Measurements from ENCODE around the gene PEX16.

PEX16 gene

GRCh38 chr11:45918331-45918941 is 759 bp upstream of the PEX16 start:
- POLR2A ChIA-PET, result interaction anchor here (2.3 kb wide), 1 partner anchor 20 kb away, joined by 6 read pairs; no protein-coding TSS in a partner anchor
- Histone ChIP-seq H3K27me3 (replicated peaks in 2 of 5; ENCODE audit: control insufficient read depth in 4 of 5, insufficient read depth in 5 of 5, low read length in 4 of 5) (peaks cover 0 to 26% (median 6%) of the 10 kb centered on the region in 5 experiments), H3K4me1 (ENCODE audit: control extremely low read depth in 1 of 4, control insufficient read depth in 4 of 4, insufficient read depth in 4 of 4, low read length in 3 of 4) (peaks cover 4 to 56% (median 46%) of the 10 kb centered on the region in 4 experiments)

GRCh38 chr11:45917286-45917622 is 423 bp downstream of the PEX16 start:
- Histone ChIP-seq H3K27ac (ENCODE audit: insufficient read depth in 1 of 2, low read depth in 1 of 2, low read length in 2 of 2, poor library complexity in 1 of 2, severe bottlenecking in 2 of 2) (peak overlapping the region; percentile 83 to 95), H3K27me3 (replicated peaks in 2 of 5; ENCODE audit: control insufficient read depth in 4 of 5, insufficient read depth in 5 of 5, low read length in 4 of 5) (peaks cover 0 to 14% (median 3%) of the 10 kb centered on the region in 5 experiments), H3K9me3 (ENCODE audit: control extremely low read depth in 1 of 5, control insufficient read depth in 4 of 5, insufficient read depth in 2 of 5, low read depth in 1 of 5, low read length in 4 of 5) (no peaks in the 10 kb centered on the region), H3K4me3 (ENCODE audit: control insufficient read depth in 1 of 7, extremely low read depth in 1 of 7, insufficient read depth in 4 of 7, low read depth in 2 of 7, low read length in 6 of 7) (peak overlapping the region; percentile 86 to 98 (median 93)), H3K36me3 (ENCODE audit: control insufficient read depth in 4 of 4, insufficient read depth in 4 of 4, low read length in 3 of 4) (peaks cover 0 to 35% (median 24%) of the 10 kb centered on the region in 4 experiments), H3K4me1 (ENCODE audit: control extremely low read depth in 1 of 4, control insufficient read depth in 4 of 4, insufficient read depth in 4 of 4, low read length in 3 of 4) (peaks cover 4 to 44% (median 34%) of the 10 kb centered on the region in 4 experiments)
- WGBS (ENCODE audit: insufficient coverage), result 12% methylated on average over 6 of the region's 16 CpGs
- ChIA-PET CTCF (interaction anchor here (0.8 to 1.0 kb wide), 3 partner anchors 9 to 48 kb away, joined by 3 read pairs; no protein-coding TSS in a partner anchor), POLR2A (interaction anchor here (2.3 kb wide), 1 partner anchor 19 kb away, joined by 6 read pairs; no protein-coding TSS in a partner anchor)
- no peak for DNase-seq

More at GRCh38 chr11:45918331-45918941, 759 bp upstream of the PEX16 start:
- WGBS (ENCODE audit: insufficient coverage), result 0% methylated on average over 25 of the region's 38 CpGs
- CTCF ChIA-PET, result interaction anchor here (0.8 to 1.3 kb wide), 3 partner anchors 8 to 47 kb away, joined by 3 to 5 read pairs (median 3); no protein-coding TSS in a partner anchor
- peak; percentile 40 to 43 (median 41) for DNase-seq
- Histone ChIP-seq H3K36me3 (ENCODE audit: control insufficient read depth in 4 of 4, insufficient read depth in 4 of 4, low read length in 3 of 4) (peaks cover 0 to 29% (median 15%) of the 10 kb centered on the region in 4 experiments), H3K9me3 (ENCODE audit: control extremely low read depth in 1 of 5, control insufficient read depth in 4 of 5, insufficient read depth in 2 of 5, low read depth in 1 of 5, low read length in 4 of 5) (no peaks in the 10 kb centered on the region), H3K27ac (ENCODE audit: insufficient read depth in 1 of 2, low read depth in 1 of 2, low read length in 2 of 2, poor library complexity in 1 of 2, severe bottlenecking in 2 of 2) (peak overlapping the region in 1 of 2 experiments; percentile 95), H3K4me3 (ENCODE audit: control insufficient read depth in 1 of 7, extremely low read depth in 1 of 7, insufficient read depth in 4 of 7, low read depth in 2 of 7, low read length in 6 of 7) (peak overlapping the region; percentile 50 to 98 (median 93))

- Histone ChIP-seq H3K4me1 (ENCODE audit: control extremely low read depth in 1 of 4, control insufficient read depth in 4 of 4, insufficient read depth in 4 of 4, low read length in 3 of 4) (peaks cover 4 to 36% (median 31%) of the 10 kb centered on the region in 4 experiments), H3K36me3 (ENCODE audit: control insufficient read depth in 4 of 4, insufficient read depth in 4 of 4, low read length in 3 of 4) (peaks cover 0 to 50% (median 34%) of the 10 kb centered on the region in 4 experiments), H3K4me3 (ENCODE audit: control insufficient read depth in 1 of 7, extremely low read depth in 1 of 7, insufficient read depth in 4 of 7, low read depth in 2 of 7, low read length in 6 of 7) (no peak overlapping the region), H3K9me3 (ENCODE audit: control extremely low read depth in 1 of 5, control insufficient read depth in 4 of 5, insufficient read depth in 2 of 5, low read depth in 1 of 5, low read length in 4 of 5) (no peaks in the 10 kb centered on the region), H3K27me3 (replicated peaks in 2 of 5; ENCODE audit: control insufficient read depth in 4 of 5, insufficient read depth in 5 of 5, low read length in 4 of 5) (no peaks in the 10 kb centered on the region), H3K27ac (ENCODE audit: insufficient read depth in 1 of 2, low read depth in 1 of 2, low read length in 2 of 2, poor library complexity in 1 of 2, severe bottlenecking in 2 of 2) (no peak overlapping the region)
- 94% methylated on average over 9 of the region's 13 CpGs for WGBS (ENCODE audit: insufficient coverage)
- ChIA-PET POLR2A (no interaction called here), CTCF (interaction anchor here (0.5 to 0.9 kb wide), 2 partner anchors 15 to 173 kb away, joined by 3 read pairs; no protein-coding TSS in a partner anchor)
- DNase-seq, result no peak
Measured at GRCh38 chr11:45915446-45915845, 2.2 kb downstream of the PEX16 start.

GRCh38 chr11:45913942-45914635 is 3.6 kb downstream of the PEX16 start:
- no peak for DNase-seq
- ChIA-PET POLR2A (no interaction called here), CTCF (interaction anchor here (0.7 kb wide), 1 partner anchor 32 kb away, joined by 3 read pairs; no protein-coding TSS in a partner anchor)
- H3K4me3 ChIP-seq (ENCODE audit: control insufficient read depth in 1 of 7, extremely low read depth in 1 of 7, insufficient read depth in 4 of 7, low read depth in 2 of 7, low read length in 6 of 7), result no peak overlapping the region
- no peaks in the 10 kb centered on the region for H3K9me3 ChIP-seq (ENCODE audit: control extremely low read depth in 1 of 5, control insufficient read depth in 4 of 5, insufficient read depth in 2 of 5, low read depth in 1 of 5, low read length in 4 of 5)
- no peak overlapping the region for H3K27ac ChIP-seq (ENCODE audit: insufficient read depth in 1 of 2, low read depth in 1 of 2, low read length in 2 of 2, poor library complexity in 1 of 2, severe bottlenecking in 2 of 2)
- 93% methylated on average over 21 of the region's 22 CpGs for WGBS (ENCODE audit: insufficient coverage)
- H3K4me1 ChIP-seq (ENCODE audit: control extremely low read depth in 1 of 4, control insufficient read depth in 4 of 4, insufficient read depth in 4 of 4, low read length in 3 of 4), result peaks cover 4 to 22% (median 20%) of the 10 kb centered on the region in 4 experiments
- H3K36me3 ChIP-seq (ENCODE audit: control insufficient read depth in 4 of 4, insufficient read depth in 4 of 4, low read length in 3 of 4), result peaks cover 0 to 62% (median 45%) of the 10 kb centered on the region in 4 experiments
- H3K27me3 ChIP-seq (replicated peaks in 2 of 5; ENCODE audit: control insufficient read depth in 4 of 5, insufficient read depth in 5 of 5, low read length in 4 of 5), result no peaks in the 10 kb centered on the region

- no peak for DNase-seq
- no peak overlapping the region for H3K27ac ChIP-seq (ENCODE audit: insufficient read depth in 1 of 2, low read depth in 1 of 2, low read length in 2 of 2, poor library complexity in 1 of 2, severe bottlenecking in 2 of 2)
- no peaks in the 10 kb centered on the region for H3K27me3 ChIP-seq (replicated peaks in 2 of 5; ENCODE audit: control insufficient read depth in 4 of 5, insufficient read depth in 5 of 5, low read length in 4 of 5)
- WGBS (ENCODE audit: insufficient coverage), result 97% methylated on average over 18 of the region's 19 CpGs
- peaks cover 4 to 17% (median 14%) of the 10 kb centered on the region in 4 experiments for H3K4me1 ChIP-seq (ENCODE audit: control extremely low read depth in 1 of 4, control insufficient read depth in 4 of 4, insufficient read depth in 4 of 4, low read length in 3 of 4)
- H3K9me3 ChIP-seq (ENCODE audit: control extremely low read depth in 1 of 5, control insufficient read depth in 4 of 5, insufficient read depth in 2 of 5, low read depth in 1 of 5, low read length in 4 of 5), result no peaks in the 10 kb centered on the region
- ChIA-PET POLR2A (no interaction called here), CTCF (interaction anchor here (0.7 kb wide), 1 partner anchor 32 kb away, joined by 3 read pairs; no protein-coding TSS in a partner anchor)
- no peak overlapping the region for H3K4me3 ChIP-seq (ENCODE audit: control insufficient read depth in 1 of 7, extremely low read depth in 1 of 7, insufficient read depth in 4 of 7, low read depth in 2 of 7, low read length in 6 of 7)
- H3K36me3 ChIP-seq (ENCODE audit: control insufficient read depth in 4 of 4, insufficient read depth in 4 of 4, low read length in 3 of 4), result peaks cover 0 to 62% (median 46%) of the 10 kb centered on the region in 4 experiments
Measured at GRCh38 chr11:45913514-45913913, 4.2 kb downstream of the PEX16 start.

- 97% methylated on average over 9 of the region's 9 CpGs for WGBS (ENCODE audit: insufficient coverage)
- ChIA-PET CTCF (no interaction called here), POLR2A (no interaction called here)
- H3K36me3 ChIP-seq (ENCODE audit: control insufficient read depth in 4 of 4, insufficient read depth in 4 of 4, low read length in 3 of 4), result peaks cover 0 to 59% (median 43%) of the 10 kb centered on the region in 4 experiments
- no peaks in the 10 kb centered on the region for H3K27me3 ChIP-seq (replicated peaks in 2 of 5; ENCODE audit: control insufficient read depth in 4 of 5, insufficient read depth in 5 of 5, low read length in 4 of 5)
- H3K9me3 ChIP-seq (ENCODE audit: control extremely low read depth in 1 of 5, control insufficient read depth in 4 of 5, insufficient read depth in 2 of 5, low read depth in 1 of 5, low read length in 4 of 5), result no peaks in the 10 kb centered on the region
- H3K27ac ChIP-seq (ENCODE audit: insufficient read depth in 1 of 2, low read depth in 1 of 2, low read length in 2 of 2, poor library complexity in 1 of 2, severe bottlenecking in 2 of 2), result no peak overlapping the region
- H3K4me1 ChIP-seq (ENCODE audit: control extremely low read depth in 1 of 4, control insufficient read depth in 4 of 4, insufficient read depth in 4 of 4, low read length in 3 of 4), result peaks cover 0 to 8% (median 2%) of the 10 kb centered on the region in 4 experiments
- no peak overlapping the region for H3K4me3 ChIP-seq (ENCODE audit: control insufficient read depth in 1 of 7, extremely low read depth in 1 of 7, insufficient read depth in 4 of 7, low read depth in 2 of 7, low read length in 6 of 7)
- DNase-seq, result no peak
Measured at GRCh38 chr11:45910623-45911022, 7.1 kb downstream of the PEX16 start.

Measured in common myeloid progenitor, CD34-positive (primary cell).